PC-9 (cell line): ENCODE data around the gene PRKAG2.

ENCODE experiments used
- EZH2 ChIP-seq: fragments of 200-600 bp; sonication (generic); IDR thresholded peaks from 2 replicates; pipeline ENCODE4 v1.8.0; 2017; ENCODE audit warnings: antibody characterized with exemption, low read depth
- TF ChIP-seq, protein P1 (sequence below): fragments of 200-600 bp; sonication (generic); conservative IDR thresholded peaks from 2 replicates; pipeline ENCODE4 v1.6.1; 2017; ENCODE audit warnings: mixed run types, antibody characterized with exemption, mild to moderate bottlenecking, moderate library complexity

DNA sequence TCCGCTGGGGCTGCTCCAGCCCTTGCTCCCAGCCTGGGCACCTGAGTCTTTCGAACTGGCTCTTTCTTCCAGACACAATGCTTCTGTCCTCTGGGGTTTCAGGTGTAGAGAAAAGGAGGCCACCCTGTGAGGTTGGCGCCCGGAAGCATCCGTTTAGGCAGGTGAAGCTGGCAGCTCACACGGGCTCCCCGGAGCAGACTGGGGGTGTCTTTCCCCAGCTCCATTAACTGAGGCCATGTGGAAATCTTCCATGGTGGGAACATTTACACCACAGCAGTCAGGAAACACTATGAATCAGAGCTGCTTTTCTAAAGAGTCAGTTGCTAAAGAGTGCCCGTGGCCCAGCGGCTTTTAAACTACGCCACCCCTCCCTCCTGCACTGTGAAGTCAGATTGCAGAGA lies 29.2 kb downstream of the PRKAG2 start:
- TF ChIP-seq, protein P1, sequence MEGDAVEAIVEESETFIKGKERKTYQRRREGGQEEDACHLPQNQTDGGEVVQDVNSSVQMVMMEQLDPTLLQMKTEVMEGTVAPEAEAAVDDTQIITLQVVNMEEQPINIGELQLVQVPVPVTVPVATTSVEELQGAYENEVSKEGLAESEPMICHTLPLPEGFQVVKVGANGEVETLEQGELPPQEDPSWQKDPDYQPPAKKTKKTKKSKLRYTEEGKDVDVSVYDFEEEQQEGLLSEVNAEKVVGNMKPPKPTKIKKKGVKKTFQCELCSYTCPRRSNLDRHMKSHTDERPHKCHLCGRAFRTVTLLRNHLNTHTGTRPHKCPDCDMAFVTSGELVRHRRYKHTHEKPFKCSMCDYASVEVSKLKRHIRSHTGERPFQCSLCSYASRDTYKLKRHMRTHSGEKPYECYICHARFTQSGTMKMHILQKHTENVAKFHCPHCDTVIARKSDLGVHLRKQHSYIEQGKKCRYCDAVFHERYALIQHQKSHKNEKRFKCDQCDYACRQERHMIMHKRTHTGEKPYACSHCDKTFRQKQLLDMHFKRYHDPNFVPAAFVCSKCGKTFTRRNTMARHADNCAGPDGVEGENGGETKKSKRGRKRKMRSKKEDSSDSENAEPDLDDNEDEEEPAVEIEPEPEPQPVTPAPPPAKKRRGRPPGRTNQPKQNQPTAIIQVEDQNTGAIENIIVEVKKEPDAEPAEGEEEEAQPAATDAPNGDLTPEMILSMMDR, result no peak
- TF ChIP-seq EZH2, result no peak
